GM19468 (cell line): ENCODE measurements around the gene OR2M4.
"Not testable (repeated sequence)": the region's sequence is repeated elsewhere in the genome, so short reads cannot be mapped to it uniquely, and the experiment has no call there.

Experiments used
- ATAC-seq: cut with Tn5 transposase; IDR thresholded peaks from one replicate; pipeline ENCODE4 v1.9.1; 2021; ENCODE audit warnings: mild to moderate bottlenecking, moderate library complexity, moderate number of reproducible peaks; ENCODE audit not compliant: unreplicated experiment; ENCODE audit errors: extremely low read depth

OR2M4 gene

GRCh38 chr1:248231117-248231516, at the start of gene OR2M4:
Gene OR2M4, plus strand, starts transcription at chr1:248231417. Its CDS starts 7,512 bp downstream, at chr1:248238929.
- no peak for ATAC-seq

- no peak for ATAC-seq
These were observed 47.2 kb upstream of the OR2M4 start for GRCh38 chr1:248183996-248184395.

- no peak for ATAC-seq
These were observed 43.9 kb upstream of the OR2M4 start for GRCh38 chr1:248187363-248187762.

GRCh38 chr1:248189026-248189425, 42.2 kb upstream of the OR2M4 start:
- no peak for ATAC-seq

GRCh38 chr1:248194117-248194516, 37.1 kb upstream of the OR2M4 start:
- ATAC-seq = no peak

GRCh38 chr1:248196965-248197364, 34.3 kb upstream of the OR2M4 start, which contains the start of gene OR2M3:
Gene OR2M3, plus strand, starts transcription at chr1:248197265. Its CDS starts 5,803 bp downstream, at chr1:248203068.
- no peak for ATAC-seq

GRCh38 chr1:248215880-248216279, 15.3 kb upstream of the OR2M4 start:
- ATAC-seq = no peak

GRCh38 chr1:248225537-248225936, 5.7 kb upstream of the OR2M4 start:
- ATAC-seq = no peak

- no peak for ATAC-seq
These were observed 1.8 kb upstream of the OR2M4 start for GRCh38 chr1:248229360-248229908.

GRCh38 chr1:248239478-248239877, 8.3 kb downstream of the OR2M4 start:
- no peak for ATAC-seq

- ATAC-seq = no peak
These were observed 12.0 kb downstream of the OR2M4 start for GRCh38 chr1:248243204-248243603.

- ATAC-seq = not testable (repeated sequence)
These were observed 28.1 kb downstream of the OR2M4 start for GRCh38 chr1:248259309-248259708.

- ATAC-seq = no peak
These were observed 37.0 kb downstream of the OR2M4 start for GRCh38 chr1:248268178-248268577.

GRCh38 chr1:248273225-248273624, 42.0 kb downstream of the OR2M4 start:
- not testable (repeated sequence) for ATAC-seq

- ATAC-seq = no peak
These were observed 46.7 kb downstream of the OR2M4 start, which contains the start of gene OR2T33 for GRCh38 chr1:248277876-248278275. Gene OR2T33, minus strand, starts transcription at chr1:248277976. Its CDS starts 4,162 bp downstream, at chr1:248273814.

GRCh38 chr1:248288391-248288790, 57.2 kb downstream of the OR2M4 start:
- no peak for ATAC-seq
